VCaP (cell line): Measurements from ENCODE around the gene HOXB9.

Experiments used
- H3K27ac ChIP-seq: fragments of 450-650 bp; 2 replicates; pipeline ENCODE4 v1.5.1; 2017
- CTCF ChIP-seq: fragments of 450-650 bp; conservative IDR thresholded peaks from 2 replicates; pipeline ENCODE4 v1.5.1; 2017; ENCODE audit warnings: mild to moderate bottlenecking, moderate library complexity

Gene HOXB9

GRCh38 chr17:48647103-48647962, 21.2 kb upstream of the HOXB9 start:
- no peak for TF ChIP-seq CTCF
- H3K27ac ChIP-seq = no peak overlapping the region; the same call in 1 of the 2 replicates

GRCh38 chr17:48646183-48647102, 20.3 kb upstream of the HOXB9 start:
- TF ChIP-seq CTCF = no peak
- H3K27ac ChIP-seq = no peak overlapping the region

GRCh38 chr17:48645639-48646182, 19.6 kb upstream of the HOXB9 start:
- no peak for TF ChIP-seq CTCF
- H3K27ac ChIP-seq = no peak overlapping the region

GRCh38 chr17:48644910-48645557, 18.9 kb upstream of the HOXB9 start:
- no peak overlapping the region for H3K27ac ChIP-seq
- TF ChIP-seq CTCF = no peak

- H3K27ac ChIP-seq = no peak overlapping the region
- no peak for TF ChIP-seq CTCF
Measured at GRCh38 chr17:48644159-48644558, 18.0 kb upstream of the HOXB9 start.

GRCh38 chr17:48643697-48644012, 17.5 kb upstream of the HOXB9 start:
- TF ChIP-seq CTCF = no peak
- H3K27ac ChIP-seq = no peak overlapping the region
